ENCODE measurements around the gene NEXN. TPM values are rescaled to one million over a fixed set of nuclear protein-coding genes. Genes with fewer than 3 reads are reported as not detected.
A peak's percentile ranks its signal among the peaks of the same experiment; 100 is the strongest.

Gene NEXN
- total and polyA plus RNA-seq, 2 of the 13 experiments (the other 11 are each of a cell fraction or from before 2014, with no cell fraction given): 0.07 to 0.97 TPM

- TF ChIP-seq, protein P1, sequence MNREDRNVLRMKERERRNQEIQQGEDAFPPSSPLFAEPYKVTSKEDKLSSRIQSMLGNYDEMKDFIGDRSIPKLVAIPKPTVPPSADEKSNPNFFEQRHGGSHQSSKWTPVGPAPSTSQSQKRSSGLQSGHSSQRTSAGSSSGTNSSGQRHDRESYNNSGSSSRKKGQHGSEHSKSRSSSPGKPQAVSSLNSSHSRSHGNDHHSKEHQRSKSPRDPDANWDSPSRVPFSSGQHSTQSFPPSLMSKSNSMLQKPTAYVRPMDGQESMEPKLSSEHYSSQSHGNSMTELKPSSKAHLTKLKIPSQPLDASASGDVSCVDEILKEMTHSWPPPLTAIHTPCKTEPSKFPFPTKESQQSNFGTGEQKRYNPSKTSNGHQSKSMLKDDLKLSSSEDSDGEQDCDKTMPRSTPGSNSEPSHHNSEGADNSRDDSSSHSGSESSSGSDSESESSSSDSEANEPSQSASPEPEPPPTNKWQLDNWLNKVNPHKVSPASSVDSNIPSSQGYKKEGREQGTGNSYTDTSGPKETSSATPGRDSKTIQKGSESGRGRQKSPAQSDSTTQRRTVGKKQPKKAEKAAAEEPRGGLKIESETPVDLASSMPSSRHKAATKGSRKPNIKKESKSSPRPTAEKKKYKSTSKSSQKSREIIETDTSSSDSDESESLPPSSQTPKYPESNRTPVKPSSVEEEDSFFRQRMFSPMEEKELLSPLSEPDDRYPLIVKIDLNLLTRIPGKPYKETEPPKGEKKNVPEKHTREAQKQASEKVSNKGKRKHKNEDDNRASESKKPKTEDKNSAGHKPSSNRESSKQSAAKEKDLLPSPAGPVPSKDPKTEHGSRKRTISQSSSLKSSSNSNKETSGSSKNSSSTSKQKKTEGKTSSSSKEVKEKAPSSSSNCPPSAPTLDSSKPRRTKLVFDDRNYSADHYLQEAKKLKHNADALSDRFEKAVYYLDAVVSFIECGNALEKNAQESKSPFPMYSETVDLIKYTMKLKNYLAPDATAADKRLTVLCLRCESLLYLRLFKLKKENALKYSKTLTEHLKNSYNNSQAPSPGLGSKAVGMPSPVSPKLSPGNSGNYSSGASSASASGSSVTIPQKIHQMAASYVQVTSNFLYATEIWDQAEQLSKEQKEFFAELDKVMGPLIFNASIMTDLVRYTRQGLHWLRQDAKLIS (CRISPR knock-in tag; IDR thresholded peaks at IDR 0.05): no peak
- no peak for TF ChIP-seq ZBTB1 (CRISPR knock-in tag; IDR thresholded peaks at IDR 0.05; ENCODE audit: borderline replicate concordance)
- no peak for TF ChIP-seq ZNF660 (CRISPR knock-in tag; IDR thresholded peaks at IDR 0.05; ENCODE audit: borderline replicate concordance, low read depth)
- TF ChIP-seq ZNF567 (CRISPR knock-in tag; IDR thresholded peaks at IDR 0.05; ENCODE audit: borderline replicate concordance): no peak
- TF ChIP-seq SETDB1 (CRISPR knock-in tag; IDR thresholded peaks at IDR 0.05; ENCODE audit: borderline replicate concordance): no peak
- TF ChIP-seq MZF1 (CRISPR knock-in tag; IDR thresholded peaks at IDR 0.05; ENCODE audit: borderline replicate concordance): no peak
- TF ChIP-seq ZNF256 (CRISPR knock-in tag; conservative IDR thresholded peaks at IDR 0.05): no peak
- TF ChIP-seq DNMT3B (CRISPR knock-in tag; conservative IDR thresholded peaks at IDR 0.05): no peak
- TF ChIP-seq TSC22D2 (CRISPR knock-in tag; IDR thresholded peaks at IDR 0.05; ENCODE audit: borderline replicate concordance): no peak
- no peak for TF ChIP-seq BRD4 (CRISPR knock-in tag; IDR thresholded peaks at IDR 0.05)
- TF ChIP-seq RFXAP (CRISPR knock-in tag; IDR thresholded peaks at IDR 0.05; ENCODE audit: borderline replicate concordance): 0 out of 2 replicates have a peak, but pooled peaks have one; percentile 14
- no peak for TF ChIP-seq ZUFSP (CRISPR knock-in tag; IDR thresholded peaks at IDR 0.05; ENCODE audit: borderline replicate concordance)
- TF ChIP-seq REPIN1 (CRISPR knock-in tag; IDR thresholded peaks at IDR 0.05; ENCODE audit: borderline replicate concordance, low read depth): no peak
- TF ChIP-seq PAX8 (CRISPR knock-in tag; IDR thresholded peaks at IDR 0.05; ENCODE audit: borderline replicate concordance): no peak
- TF ChIP-seq, protein P2, sequence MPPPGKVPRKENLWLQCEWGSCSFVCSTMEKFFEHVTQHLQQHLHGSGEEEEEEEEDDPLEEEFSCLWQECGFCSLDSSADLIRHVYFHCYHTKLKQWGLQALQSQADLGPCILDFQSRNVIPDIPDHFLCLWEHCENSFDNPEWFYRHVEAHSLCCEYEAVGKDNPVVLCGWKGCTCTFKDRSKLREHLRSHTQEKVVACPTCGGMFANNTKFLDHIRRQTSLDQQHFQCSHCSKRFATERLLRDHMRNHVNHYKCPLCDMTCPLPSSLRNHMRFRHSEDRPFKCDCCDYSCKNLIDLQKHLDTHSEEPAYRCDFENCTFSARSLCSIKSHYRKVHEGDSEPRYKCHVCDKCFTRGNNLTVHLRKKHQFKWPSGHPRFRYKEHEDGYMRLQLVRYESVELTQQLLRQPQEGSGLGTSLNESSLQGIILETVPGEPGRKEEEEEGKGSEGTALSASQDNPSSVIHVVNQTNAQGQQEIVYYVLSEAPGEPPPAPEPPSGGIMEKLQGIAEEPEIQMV (CRISPR knock-in tag; IDR thresholded peaks at IDR 0.05; ENCODE audit: low read depth): no peak
- TF ChIP-seq SATB2 (CRISPR knock-in tag; IDR thresholded peaks at IDR 0.05): no peak
- no peak for TF ChIP-seq SAFB2 (CRISPR knock-in tag; IDR thresholded peaks at IDR 0.05; ENCODE audit: borderline replicate concordance, low read depth)
- no peak for TF ChIP-seq MLLT10 (CRISPR knock-in tag; IDR thresholded peaks at IDR 0.05)
- no peak for TF ChIP-seq ARID2 (CRISPR knock-in tag; IDR thresholded peaks at IDR 0.05; ENCODE audit: borderline replicate concordance)
- no peak for TF ChIP-seq ELF3 (CRISPR knock-in tag; IDR thresholded peaks at IDR 0.05)
Observed at GRCh38 chr1:77888081-77888780, at the start of gene NEXN (continued).

Measured in HepG2 (cell line).